GM19043 (cell line): ENCODE results near the gene BEX3.

Source experiments
- ATAC-seq: cut with Tn5 transposase; IDR thresholded peaks from one replicate; pipeline ENCODE4 v1.9.1; 2021; ENCODE audit warnings: low read depth; ENCODE audit not compliant: unreplicated experiment

The BEX3 gene

GRCh38 chrX:103417933-103418332 is 41.6 kb downstream of the BEX3 start:
- no peak for ATAC-seq

- no peak for ATAC-seq
Observed at GRCh38 chrX:103418811-103419340, 42.5 kb downstream of the BEX3 start.

GRCh38 chrX:103423955-103424638 is 47.8 kb downstream of the BEX3 start:
- no peak for ATAC-seq
